ENCODE results near the gene ATP8B4.

GRCh38 chr15:50077176-50077575, 41.9 kb downstream of the ATP8B4 start:
- TF ChIP-seq SP1 (IDR thresholded peaks at IDR 0.05): no peak
- TF ChIP-seq SUZ12 (IDR thresholded peaks at IDR 0.05): no peak
- no peak for TF ChIP-seq ELF4 (IDR thresholded peaks at IDR 0.05)
- no peak for TF ChIP-seq FOXA1 (IDR thresholded peaks at IDR 0.05)
- TF ChIP-seq BHLHE40 (IDR thresholded peaks at IDR 0.05; ENCODE audit: borderline replicate concordance): no peak
- TF ChIP-seq FOXM1 (IDR thresholded peaks at IDR 0.05; ENCODE audit: borderline replicate concordance): no peak
- no peak for TF ChIP-seq ARNT (IDR thresholded peaks at IDR 0.05)
- no peak for TF ChIP-seq TARDBP (IDR thresholded peaks at IDR 0.05)

Data from HEK293T (cell line).